Astrocyte (in vitro differentiated cells and primary cell): ENCODE results near the gene IL20. TPM values are rescaled to one million over a fixed set of nuclear protein-coding genes. Genes with fewer than 3 reads are reported as not detected.

ENCODE experiments used
- DNase-seq: peaks from one replicate; pipeline ENCODE4 v3.0.0-alpha.2; 2010; ENCODE audit warnings: low read depth
- FAIRE-seq: peaks from 2 replicates; lab custom pipeline; 2011; peaks lifted over from hg19 to GRCh38; lab: Jason Lieb, UNC
- H2AFZ ChIP-seq: 2 replicates; pipeline ENCODE4 v1.6.0; 2012; ENCODE audit warnings: low read depth, low read length, inconsistent platforms
- H3K27ac ChIP-seq: 2 replicates; pipeline ENCODE4 v1.5.1; 2011; ENCODE audit warnings: low read depth, low read length, inconsistent platforms
- H3K27me3 ChIP-seq: 2 replicates; pipeline ENCODE4 v1.6.0; 2011; ENCODE audit warnings: low read length, inconsistent platforms; ENCODE audit not compliant: insufficient read depth
- H3K36me3 ChIP-seq: 2 replicates; pipeline ENCODE4 v1.5.1; 2011; ENCODE audit warnings: low read length, inconsistent platforms; ENCODE audit not compliant: insufficient read depth
- H3K4me1 ChIP-seq: 2 replicates; pipeline ENCODE4 v1.5.1; 2011; ENCODE audit warnings: low read length, inconsistent platforms; ENCODE audit not compliant: insufficient read depth
- H3K4me2 ChIP-seq: 2 replicates; pipeline ENCODE4 v1.6.0; 2012; ENCODE audit warnings: low read length, inconsistent platforms
- H3K4me3 ChIP-seq: 2 replicates; pipeline ENCODE4 v1.5.1; 2011; ENCODE audit warnings: low read depth, mild to moderate bottlenecking, low read length, inconsistent platforms; ENCODE audit not compliant: insufficient read depth
- H3K79me2 ChIP-seq: 2 replicates; pipeline ENCODE4 v1.6.0; 2012; ENCODE audit warnings: mild to moderate bottlenecking, low read length, inconsistent platforms; ENCODE audit not compliant: insufficient read depth
- H3K9ac ChIP-seq: 2 replicates; pipeline ENCODE4 v1.6.0; 2012; ENCODE audit warnings: mild to moderate bottlenecking, low read length, inconsistent platforms
- H3K9me3 ChIP-seq: 2 replicates; pipeline ENCODE4 v1.5.1; 2012; ENCODE audit warnings: low read depth, mild to moderate bottlenecking, low read length, inconsistent platforms; ENCODE audit not compliant: insufficient read depth
- H4K20me1 ChIP-seq: 2 replicates; pipeline ENCODE4 v1.6.0; 2012; ENCODE audit warnings: low read length, inconsistent platforms; ENCODE audit not compliant: insufficient read depth
- H3K27ac Mint-ChIP-seq: one replicate; pipeline ENCODE4 v1.8.0; 2021; ENCODE audit warnings: mild to moderate bottlenecking, mixed read lengths; ENCODE audit not compliant: unreplicated experiment
- H3K27me3 Mint-ChIP-seq: one replicate; pipeline ENCODE4 v1.8.0; 2021; ENCODE audit warnings: low read depth, mixed read lengths; ENCODE audit not compliant: unreplicated experiment
- H3K36me3 Mint-ChIP-seq: one replicate; pipeline ENCODE4 v1.8.0; 2021; ENCODE audit warnings: low read depth, mixed read lengths; ENCODE audit not compliant: unreplicated experiment
- H3K4me1 Mint-ChIP-seq: one replicate; pipeline ENCODE4 v1.8.0; 2021; ENCODE audit warnings: low read depth, mixed read lengths; ENCODE audit not compliant: unreplicated experiment
- H3K4me3 Mint-ChIP-seq: one replicate; pipeline ENCODE4 v1.8.0; 2021; ENCODE audit warnings: mild to moderate bottlenecking, moderate library complexity, mixed read lengths; ENCODE audit not compliant: unreplicated experiment
- H3K9me3 Mint-ChIP-seq: one replicate; pipeline ENCODE4 v1.8.0; 2021; ENCODE audit warnings: mild to moderate bottlenecking, mixed read lengths; ENCODE audit not compliant: unreplicated experiment
- EZH2 ChIP-seq: IDR thresholded peaks from 2 replicates; pipeline ENCODE4 v1.6.1; 2012; ENCODE audit warnings: mild to moderate bottlenecking, low read length, inconsistent platforms; ENCODE audit not compliant: insufficient read depth
- total RNA-seq: library from RNA; stranded (reverse); gene quantifications from 2 replicates; pipeline ENCODE4 v1.2.1, GENCODE V29; 2021
- TF ChIP-seq, protein P1 (sequence below): IDR thresholded peaks from 2 replicates; pipeline ENCODE4 v1.5.1; 2011; ENCODE audit warnings: low read depth, mild to moderate bottlenecking, inconsistent platforms, low read length, moderate library complexity; ENCODE audit not compliant: insufficient read depth

The IL20 gene
- total RNA-seq, 1 donor from 2014 or later: not detected

GRCh38 chr1:206836111-206836510 lies 29.3 kb upstream of the IL20 start:
- peaks cover 4% of the 10 kb centered on the region for H3K27me3 Mint-ChIP-seq
- Histone ChIP-seq H3K27me3 (peaks cover 23% of the 10 kb centered on the region), H3K9ac (no peak overlapping the region), H2AFZ (no peak overlapping the region), H4K20me1 (no peaks in the 10 kb centered on the region), H3K4me1 (peaks cover 16% of the 10 kb centered on the region), H3K79me2 (no peaks in the 10 kb centered on the region), H3K4me3 (no peak overlapping the region), H3K4me2 (no peak overlapping the region), H3K27ac (no peak overlapping the region), H3K36me3 (no peaks in the 10 kb centered on the region), H3K9me3 (no peaks in the 10 kb centered on the region)
- no peak for DNase-seq
- H3K36me3 Mint-ChIP-seq: no peaks in the 10 kb centered on the region
- no peak for FAIRE-seq
- H3K27ac Mint-ChIP-seq: no peak overlapping the region
- TF ChIP-seq EZH2: no peak
- TF ChIP-seq, protein P1, sequence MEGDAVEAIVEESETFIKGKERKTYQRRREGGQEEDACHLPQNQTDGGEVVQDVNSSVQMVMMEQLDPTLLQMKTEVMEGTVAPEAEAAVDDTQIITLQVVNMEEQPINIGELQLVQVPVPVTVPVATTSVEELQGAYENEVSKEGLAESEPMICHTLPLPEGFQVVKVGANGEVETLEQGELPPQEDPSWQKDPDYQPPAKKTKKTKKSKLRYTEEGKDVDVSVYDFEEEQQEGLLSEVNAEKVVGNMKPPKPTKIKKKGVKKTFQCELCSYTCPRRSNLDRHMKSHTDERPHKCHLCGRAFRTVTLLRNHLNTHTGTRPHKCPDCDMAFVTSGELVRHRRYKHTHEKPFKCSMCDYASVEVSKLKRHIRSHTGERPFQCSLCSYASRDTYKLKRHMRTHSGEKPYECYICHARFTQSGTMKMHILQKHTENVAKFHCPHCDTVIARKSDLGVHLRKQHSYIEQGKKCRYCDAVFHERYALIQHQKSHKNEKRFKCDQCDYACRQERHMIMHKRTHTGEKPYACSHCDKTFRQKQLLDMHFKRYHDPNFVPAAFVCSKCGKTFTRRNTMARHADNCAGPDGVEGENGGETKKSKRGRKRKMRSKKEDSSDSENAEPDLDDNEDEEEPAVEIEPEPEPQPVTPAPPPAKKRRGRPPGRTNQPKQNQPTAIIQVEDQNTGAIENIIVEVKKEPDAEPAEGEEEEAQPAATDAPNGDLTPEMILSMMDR: no peak
- no peaks in the 10 kb centered on the region for H3K9me3 Mint-ChIP-seq
- H3K4me1 Mint-ChIP-seq: peaks cover 51% of the 10 kb centered on the region
- no peak overlapping the region for H3K4me3 Mint-ChIP-seq

DNA sequence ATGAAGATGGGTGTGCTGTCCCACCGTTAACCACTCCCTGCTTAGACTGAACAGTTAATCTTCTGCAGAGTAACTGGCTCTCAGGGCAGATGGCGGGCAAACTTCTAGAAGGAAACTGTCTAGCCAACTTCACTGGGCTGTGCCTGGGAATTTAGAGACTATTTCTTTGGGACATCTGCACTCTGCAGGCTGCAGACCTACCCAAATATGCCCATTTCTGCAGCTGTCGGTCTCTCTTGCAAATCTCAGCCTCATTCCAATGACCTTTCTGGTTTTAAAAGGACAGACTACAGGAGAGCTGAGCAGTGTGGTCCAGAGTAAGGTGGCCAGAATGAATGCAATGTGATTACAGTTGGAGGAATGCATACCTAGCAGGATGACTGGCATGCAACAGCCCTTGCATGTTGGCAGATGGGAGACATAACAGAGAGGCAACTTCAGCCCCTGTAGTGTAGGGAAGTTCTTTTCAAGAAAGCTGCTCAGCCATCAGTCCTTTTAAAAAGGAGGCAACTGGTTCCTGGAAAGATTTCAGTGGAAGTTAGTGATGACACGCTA lies 26.3 kb upstream of the IL20 start:
- no peaks in the 10 kb centered on the region for H3K36me3 ChIP-seq
- H3K9ac ChIP-seq: no peak overlapping the region
- H3K9me3 Mint-ChIP-seq: no peaks in the 10 kb centered on the region
- H3K4me3 ChIP-seq: no peak overlapping the region
- H2AFZ ChIP-seq: no peak overlapping the region
- H4K20me1 ChIP-seq: no peaks in the 10 kb centered on the region
- FAIRE-seq (peak; percentile 29), DNase-seq (peak; percentile 30)
- H3K4me1 ChIP-seq: peaks cover 16% of the 10 kb centered on the region
- peaks cover 9% of the 10 kb centered on the region for H3K27me3 ChIP-seq
- TF ChIP-seq EZH2: no peak
- TF ChIP-seq, protein P1: no peak
- H3K27ac ChIP-seq: no peak overlapping the region
- H3K36me3 Mint-ChIP-seq: no peaks in the 10 kb centered on the region
- H3K4me1 Mint-ChIP-seq: peaks cover 43% of the 10 kb centered on the region
- peak overlapping the region; percentile 59 for H3K4me2 ChIP-seq
- no peak overlapping the region for H3K4me3 Mint-ChIP-seq
- H3K27ac Mint-ChIP-seq: peak overlapping the region; percentile 96
- H3K9me3 ChIP-seq: no peaks in the 10 kb centered on the region
- H3K27me3 Mint-ChIP-seq: peaks cover 1% of the 10 kb centered on the region
- no peaks in the 10 kb centered on the region for H3K79me2 ChIP-seq

GRCh38 chr1:206839857-206840256 lies 25.6 kb upstream of the IL20 start:
- FAIRE-seq (peak; percentile 72), DNase-seq (peak; percentile 83)
- no peaks in the 10 kb centered on the region for H3K79me2 ChIP-seq
- no peak overlapping the region for H3K9ac ChIP-seq
- no peak overlapping the region for H3K4me3 ChIP-seq
- no peak overlapping the region for H3K27ac ChIP-seq
- no peak overlapping the region for H2AFZ ChIP-seq
- no peaks in the 10 kb centered on the region for H3K9me3 Mint-ChIP-seq
- TF ChIP-seq EZH2: no peak
- TF ChIP-seq, protein P1: no peak
- peaks cover 7% of the 10 kb centered on the region for H3K27me3 ChIP-seq
- no peaks in the 10 kb centered on the region for H3K27me3 Mint-ChIP-seq
- H3K4me1 Mint-ChIP-seq: peaks cover 36% of the 10 kb centered on the region
- no peaks in the 10 kb centered on the region for H3K9me3 ChIP-seq
- H3K36me3 Mint-ChIP-seq: no peaks in the 10 kb centered on the region
- peak overlapping the region; percentile 59 for H3K4me2 ChIP-seq
- no peaks in the 10 kb centered on the region for H3K36me3 ChIP-seq
- H3K4me1 ChIP-seq: peaks cover 16% of the 10 kb centered on the region
- H3K27ac Mint-ChIP-seq: peak overlapping the region; percentile 96
- H4K20me1 ChIP-seq: no peaks in the 10 kb centered on the region
- H3K4me3 Mint-ChIP-seq: peak overlapping the region; percentile 47
